Fibroblast of skin of right quadriceps (primary cell): ENCODE data around the gene C17orf58.
"Not testable (repeated sequence)": the region's sequence is repeated elsewhere in the genome, so short reads cannot be mapped to it uniquely, and the experiment has no call there.

Experiments
- DNase-seq: peaks from one replicate; pipeline ENCODE4 v3.0.0-alpha.2; 2013

C17orf58 gene

GRCh38 chr17:67999291-67999911 lies 3.1 kb upstream of the C17orf58 start:
- no peak for DNase-seq

- peak; percentile 38 for DNase-seq
These were observed 2.2 kb upstream of the C17orf58 start for GRCh38 chr17:67998466-67998865.

- no peak for DNase-seq
These were observed 552 bp downstream of the C17orf58 start for GRCh38 chr17:67995570-67996263.

DNA sequence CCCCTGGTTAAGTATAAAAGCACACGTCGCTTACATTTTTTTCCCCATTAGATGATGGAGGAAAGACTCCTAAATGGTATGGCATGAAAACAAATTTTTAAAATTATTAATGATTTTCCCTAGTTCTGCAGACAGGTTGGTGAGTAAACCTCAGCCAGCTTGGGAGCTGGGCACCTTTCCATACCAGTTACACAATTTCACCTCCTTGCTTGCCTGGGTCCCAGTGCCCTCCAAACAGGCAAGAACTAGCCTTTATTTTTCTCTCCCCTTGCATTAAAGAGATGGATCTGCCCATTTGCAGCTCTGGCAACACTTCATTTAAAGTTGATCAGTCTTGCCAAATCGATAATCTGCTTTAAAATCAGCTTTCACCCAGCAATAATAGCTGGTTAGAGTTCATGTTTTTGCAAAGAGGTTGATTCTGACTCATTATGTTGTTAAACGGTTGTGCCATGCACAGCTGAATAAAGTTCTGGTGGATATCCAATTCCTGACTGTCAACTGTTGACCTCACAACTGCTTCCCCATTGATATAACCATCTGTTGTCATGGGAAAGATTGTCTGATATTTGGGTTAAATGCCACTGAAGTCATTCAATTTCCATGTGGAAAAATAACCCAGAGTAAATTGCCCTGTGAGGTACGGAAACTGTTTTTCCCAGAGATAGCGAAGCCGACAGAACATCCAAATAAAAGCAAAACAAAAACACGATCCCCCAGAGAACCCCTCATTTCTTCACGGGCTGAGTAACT lies 1.3 kb downstream of the C17orf58 start:
- DNase-seq: peak; percentile 63

DNA sequence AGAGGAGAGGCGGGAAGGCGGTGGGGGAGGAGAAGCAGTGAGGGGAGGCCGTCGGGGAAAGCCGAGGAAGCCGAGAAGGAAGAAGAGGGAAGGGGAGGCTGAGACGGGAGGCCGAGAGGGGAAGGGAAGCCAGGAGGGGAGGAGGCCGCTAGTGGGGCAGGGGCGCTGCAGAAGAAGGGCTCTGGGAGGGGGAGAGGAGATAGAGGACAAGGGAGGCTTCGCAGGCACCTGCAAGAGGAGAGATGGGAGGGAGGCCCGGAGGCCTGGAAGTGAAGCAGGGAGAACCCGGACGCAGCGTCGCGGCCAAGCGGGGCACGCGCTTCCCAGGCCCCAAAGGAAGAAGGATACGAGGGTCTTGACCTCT lies 2.3 kb downstream of the C17orf58 start:
- no peak for DNase-seq

DNA sequence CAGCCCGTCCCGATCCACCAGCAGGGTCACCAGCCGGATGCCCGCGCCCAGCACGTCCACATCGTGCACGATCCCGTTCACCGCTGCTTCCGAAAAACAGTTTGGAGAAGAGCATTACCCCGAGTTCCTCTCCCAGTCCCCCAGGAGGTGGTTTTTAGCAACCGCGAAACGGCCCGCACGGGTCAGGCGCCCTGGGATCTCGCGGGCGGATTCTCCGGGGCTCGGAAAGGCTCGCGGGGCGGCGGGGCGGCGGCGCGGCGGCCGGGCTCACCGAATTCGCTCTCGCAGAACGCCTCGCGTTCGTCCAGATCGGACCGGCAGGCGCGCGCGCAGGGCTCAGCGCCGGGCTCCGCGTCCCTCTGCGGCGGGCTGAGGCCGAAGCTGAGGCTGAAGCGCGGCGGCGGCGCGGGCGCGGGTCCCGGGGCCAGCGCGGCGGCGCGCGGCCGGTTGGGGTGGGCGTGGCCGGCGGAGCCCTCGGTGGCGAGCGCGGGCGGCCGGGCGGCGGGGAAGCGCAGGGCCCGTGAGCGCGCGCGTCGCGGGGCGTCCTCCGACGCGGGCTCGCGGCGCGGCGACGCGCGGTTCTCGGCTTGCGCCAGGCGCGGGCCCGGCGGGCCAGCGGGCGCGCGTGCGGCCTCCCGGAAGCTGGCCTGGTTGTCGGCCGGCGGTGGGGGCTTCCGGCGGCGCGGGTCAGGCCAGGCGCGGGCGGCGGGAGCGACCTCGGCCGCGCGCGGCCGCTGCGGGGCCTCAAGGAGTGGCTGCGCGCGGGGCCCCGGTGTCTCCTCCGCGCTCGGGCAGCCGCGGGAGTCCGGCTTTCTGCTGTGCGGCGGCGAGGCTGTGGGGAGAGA lies 2.9 kb downstream of the C17orf58 start:
- DNase-seq: peak; percentile 85

GRCh38 chr17:67992548-67993152 lies 3.6 kb downstream of the C17orf58 start:
- no peak for DNase-seq

GRCh38 chr17:67990909-67991308 lies 5.4 kb downstream of the C17orf58 start:
- DNase-seq: no peak

DNA sequence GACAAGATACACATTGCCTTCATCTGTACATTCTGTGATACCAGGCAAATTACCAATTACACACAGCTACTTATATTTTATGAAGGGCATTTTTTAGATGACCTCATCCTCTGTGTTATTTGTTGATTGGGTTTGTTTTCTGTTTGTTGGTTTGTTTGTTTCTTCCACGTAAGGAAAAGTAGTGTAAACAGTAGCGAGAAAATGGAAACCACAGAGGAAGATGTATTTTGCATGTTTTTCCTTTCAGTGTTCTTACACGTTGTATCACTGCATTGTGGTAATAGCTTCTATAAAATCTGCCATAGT lies 12.9 kb downstream of the C17orf58 start:
- DNase-seq: no peak

GRCh38 chr17:67982686-67983382 lies 13.4 kb downstream of the C17orf58 start:
- no peak for DNase-seq

DNA sequence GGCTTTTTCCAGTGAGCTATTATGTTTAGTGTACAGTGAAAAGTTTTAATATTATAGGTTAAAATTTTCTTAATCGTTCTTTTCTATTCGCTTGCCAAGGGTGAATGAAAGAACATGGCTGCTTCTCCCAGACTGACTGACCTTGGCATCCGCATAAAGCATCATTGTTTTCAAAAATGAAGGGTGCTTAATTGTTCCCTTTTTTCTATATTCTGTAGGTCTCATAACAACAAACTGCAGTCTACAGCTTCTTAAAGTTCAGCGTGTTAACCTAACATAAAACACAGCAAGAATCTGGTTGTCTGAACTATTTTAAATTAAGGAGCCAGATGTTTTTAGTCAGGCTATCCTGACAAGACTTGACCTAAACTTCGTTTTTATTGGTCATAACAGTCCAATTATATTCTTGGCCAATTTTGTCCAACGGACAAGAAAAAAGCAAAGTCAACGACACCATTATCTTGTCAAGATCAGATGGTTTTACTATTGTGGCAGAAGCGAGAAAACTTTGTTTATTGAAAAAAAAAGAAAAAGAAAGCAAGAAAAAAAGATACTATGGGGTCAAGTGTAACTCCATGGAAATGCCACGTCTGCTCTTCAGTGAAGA lies 14.1 kb downstream of the C17orf58 start:
- no peak for DNase-seq

- DNase-seq: not testable (repeated sequence)
These were observed 15.4 kb downstream of the C17orf58 start for GRCh38 chr17:67980883-67981282.

DNA sequence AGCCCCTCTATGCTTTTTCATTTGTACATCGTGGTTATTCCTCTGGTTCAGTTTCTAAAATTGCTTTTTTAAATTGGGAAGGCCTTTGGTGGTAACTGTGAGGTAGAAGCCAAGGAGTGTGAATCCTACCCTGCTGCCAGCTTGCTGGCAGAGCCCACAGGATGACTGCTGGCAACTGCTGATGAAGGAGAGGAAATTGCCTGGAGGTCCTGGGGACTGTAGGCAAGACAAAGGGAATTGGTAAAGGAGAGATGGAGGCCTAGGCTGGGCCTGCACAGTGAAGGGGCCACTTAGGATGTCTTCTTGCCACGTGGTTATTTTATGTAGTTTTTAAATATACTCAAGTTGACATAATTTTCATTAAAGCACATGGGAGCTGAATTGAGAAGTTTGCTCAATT lies 15.8 kb downstream of the C17orf58 start:
- DNase-seq: no peak

- not testable (repeated sequence) for DNase-seq
These were observed 20.0 kb downstream of the C17orf58 start for GRCh38 chr17:67976306-67976705.

DNA sequence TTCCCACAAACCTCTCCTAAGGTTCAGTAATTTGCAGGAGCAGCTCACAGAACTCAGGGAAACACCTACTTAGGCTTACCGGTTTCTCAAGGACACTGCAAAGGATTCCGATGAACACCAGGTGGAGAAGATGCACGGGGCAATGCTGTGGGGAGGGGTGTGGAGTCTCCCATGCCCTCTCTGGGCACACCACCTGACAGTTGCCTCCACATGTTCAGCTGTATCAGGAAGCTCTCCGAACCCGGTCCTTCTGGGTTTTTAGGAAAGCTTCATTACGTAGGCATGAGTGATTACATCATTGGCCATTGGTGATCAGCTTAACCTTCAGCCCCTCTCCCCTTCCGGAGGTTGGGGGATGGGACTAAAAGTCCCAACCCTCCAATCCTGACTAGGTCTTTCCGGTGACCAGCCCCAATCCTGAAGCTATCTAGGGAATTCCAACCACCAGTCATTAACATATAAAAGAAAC lies 21.6 kb downstream of the C17orf58 start:
- no peak for DNase-seq

DNA sequence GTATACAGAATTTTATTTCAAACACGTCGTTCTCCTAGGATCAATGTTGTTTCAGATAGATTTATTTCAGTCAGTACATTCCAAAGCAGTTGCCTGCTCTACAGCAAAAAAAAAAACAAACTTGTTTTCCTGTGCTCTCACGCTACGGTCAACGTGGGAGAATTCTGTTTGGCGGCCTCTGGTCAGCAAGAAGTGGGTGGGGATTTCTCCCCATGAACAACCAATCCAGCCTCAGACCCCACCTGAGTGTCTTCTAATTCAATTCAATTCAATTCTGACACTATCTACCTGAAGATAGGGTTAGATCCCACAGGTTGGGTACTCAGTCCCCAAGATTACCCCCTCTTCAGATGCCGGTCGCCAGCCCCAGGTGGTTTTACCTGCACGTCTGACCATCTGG lies 22.1 kb downstream of the C17orf58 start:
- DNase-seq: no peak

DNA sequence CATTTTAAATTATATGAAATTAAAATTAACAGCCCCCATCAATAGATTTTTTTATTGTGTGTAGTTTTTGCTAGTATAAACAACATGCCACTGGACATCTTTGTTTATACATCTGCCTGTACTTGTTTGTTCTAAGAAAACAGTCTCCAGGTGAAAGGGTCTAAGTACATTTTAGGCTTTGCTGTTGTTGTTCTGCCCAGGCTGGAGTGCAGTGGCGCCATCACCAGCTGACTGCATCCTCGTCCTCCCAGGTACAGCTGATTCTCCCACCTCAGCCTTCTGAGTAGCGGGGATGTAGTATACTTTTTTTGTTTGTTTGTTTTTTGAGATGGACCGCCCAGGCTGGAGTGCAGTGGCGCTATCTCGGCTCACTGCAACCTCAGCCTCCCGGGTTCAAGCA lies 25.5 kb downstream of the C17orf58 start:
- no peak for DNase-seq

DNA sequence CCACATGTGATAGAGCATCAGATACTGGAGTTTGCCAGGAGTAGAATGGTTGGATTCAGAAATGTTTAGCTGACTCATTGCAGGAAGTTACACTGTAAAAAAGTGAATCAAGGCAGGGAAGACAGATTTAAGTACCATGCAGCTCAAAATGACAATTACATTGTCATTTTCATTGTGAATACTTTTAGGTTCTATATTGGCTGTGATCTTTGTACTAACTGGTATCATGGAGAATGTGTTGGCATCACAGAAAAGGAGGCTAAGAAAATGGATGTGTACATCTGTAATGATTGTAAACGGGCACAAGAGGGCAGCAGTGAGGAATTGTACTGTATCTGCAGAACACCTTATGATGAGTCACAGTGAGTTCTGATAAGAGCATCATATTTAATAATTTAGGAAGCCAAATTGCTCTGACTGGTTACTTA lies 33.1 kb downstream of the C17orf58 start:
- peak; percentile 57 for DNase-seq

DNA sequence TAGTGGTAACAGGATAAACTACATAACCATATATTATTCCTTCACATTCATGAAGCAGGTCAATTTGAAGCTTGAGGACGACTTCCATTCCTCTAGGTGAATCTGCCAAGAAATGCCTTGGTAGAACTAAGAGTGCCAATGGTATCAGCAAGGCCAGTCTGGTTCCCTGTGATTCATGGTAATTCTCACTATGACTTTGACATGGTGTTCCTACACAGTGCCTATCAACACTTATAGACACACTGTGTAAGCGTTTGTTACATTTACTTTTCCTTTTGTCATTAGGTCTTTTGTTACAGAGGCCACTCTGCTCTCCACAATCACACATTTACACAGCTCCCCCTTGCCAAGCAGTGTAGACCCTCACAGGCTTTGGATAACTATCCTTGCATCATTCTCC lies 34.1 kb downstream of the C17orf58 start:
- not testable (repeated sequence) for DNase-seq

DNA sequence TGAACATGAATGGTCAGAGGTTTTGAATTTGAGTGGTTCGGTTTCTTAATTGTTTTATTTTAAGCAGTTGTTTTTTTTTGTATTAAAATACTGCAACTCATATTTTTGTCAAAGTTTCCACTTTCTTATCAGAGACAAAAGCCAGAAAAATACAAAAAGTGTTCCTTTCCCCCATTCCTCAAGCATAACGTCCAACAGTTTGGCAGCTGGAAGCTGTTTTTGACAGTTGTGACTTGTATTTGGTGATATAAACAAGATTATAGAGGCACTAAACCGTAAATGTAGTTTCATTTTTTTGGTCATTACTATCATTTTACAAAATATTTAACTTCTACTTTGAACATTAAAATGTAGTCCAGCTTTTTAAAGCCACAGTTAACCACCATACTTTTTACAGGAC lies 36.0 kb downstream of the C17orf58 start:
- DNase-seq: not testable (repeated sequence)

DNA sequence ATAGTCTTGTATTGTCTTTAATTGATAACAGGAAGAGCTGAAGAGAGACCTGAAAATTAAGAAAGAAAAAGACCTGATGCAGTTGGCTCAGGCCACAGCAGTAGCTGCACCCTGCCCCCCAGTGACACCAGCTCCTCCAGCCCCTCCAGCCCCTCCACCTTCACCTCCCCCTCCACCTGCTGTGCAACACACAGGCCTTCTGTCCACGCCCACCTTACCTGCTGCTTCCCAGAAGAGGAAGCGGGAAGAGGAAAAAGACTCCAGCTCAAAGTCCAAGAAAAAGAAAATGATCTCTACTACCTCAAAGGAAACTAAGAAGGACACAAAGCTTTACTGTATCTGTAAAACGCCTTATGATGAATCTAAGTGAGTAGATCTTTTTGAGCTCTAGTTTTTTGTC lies 36.8 kb downstream of the C17orf58 start:
- DNase-seq: no peak

DNA sequence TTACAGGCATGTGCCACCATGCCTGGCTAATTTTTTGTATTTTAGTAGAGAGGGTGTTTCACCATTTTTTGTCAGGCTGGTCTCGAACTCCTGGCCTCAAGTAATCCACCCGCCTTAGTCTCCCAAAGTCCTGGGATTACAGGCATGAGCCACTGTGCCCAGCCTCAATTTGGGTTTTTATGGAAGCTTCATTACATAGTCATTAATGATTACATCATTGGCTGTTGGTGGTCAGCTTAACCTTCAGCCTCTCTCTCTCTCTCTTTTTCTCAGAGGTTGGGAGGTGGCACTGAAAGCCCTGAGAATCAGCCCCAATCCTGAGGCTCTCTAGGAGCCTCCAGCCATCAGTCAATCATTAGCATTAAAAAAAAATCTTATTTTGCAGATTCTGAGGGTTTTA lies 45.3 kb downstream of the C17orf58 start:
- DNase-seq: no peak
